ENCODE data around the gene LUC7L3. TPM values are rescaled to one million over a fixed set of nuclear protein-coding genes. Genes with fewer than 3 reads are reported as not detected.

Gene LUC7L3
- total RNA-seq, 1 donor from 2014 or later: 32.0 TPM

DNA sequence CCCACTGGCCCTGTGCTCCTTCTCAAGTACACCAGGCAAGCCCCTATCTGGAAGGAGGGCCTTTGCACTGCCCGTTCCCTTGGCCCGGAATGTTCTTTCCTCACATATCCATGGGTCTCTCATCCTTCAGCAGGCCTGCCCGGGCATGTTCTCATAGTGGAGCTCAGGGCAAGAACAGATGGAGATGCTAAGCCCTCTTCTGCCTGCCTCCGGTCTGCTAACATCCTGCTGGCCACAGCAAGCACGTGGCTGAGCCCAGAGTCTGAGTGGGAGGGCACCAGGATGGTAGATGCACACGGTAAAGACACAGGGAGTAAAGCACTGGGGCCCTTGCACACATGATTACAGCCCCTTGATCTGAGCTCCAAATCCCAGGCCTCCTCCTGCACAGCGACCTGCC is 67.7 kb downstream of the LUC7L3 start:
- no peaks in the 10 kb centered on the region for H3K9me3 ChIP-seq
- no peaks in the 10 kb centered on the region for H3K36me3 ChIP-seq
- no peak overlapping the region for H3K27ac ChIP-seq
- no peaks in the 10 kb centered on the region for H3K27me3 ChIP-seq
- H3K4me1 ChIP-seq: peaks cover 0 to 4% of the 10 kb centered on the region in 2 donors
- DNase-seq (ENCODE audit: low spot score in 2 of 2): no peak
- H3K4me3 ChIP-seq: no peak overlapping the region
- intact Hi-C loops (cut with DNase I): loop anchor here (10.0 kb wide), 1 partner anchor 368 kb away; the partner anchor contains the start of gene NME1
- TF ChIP-seq, protein P1, sequence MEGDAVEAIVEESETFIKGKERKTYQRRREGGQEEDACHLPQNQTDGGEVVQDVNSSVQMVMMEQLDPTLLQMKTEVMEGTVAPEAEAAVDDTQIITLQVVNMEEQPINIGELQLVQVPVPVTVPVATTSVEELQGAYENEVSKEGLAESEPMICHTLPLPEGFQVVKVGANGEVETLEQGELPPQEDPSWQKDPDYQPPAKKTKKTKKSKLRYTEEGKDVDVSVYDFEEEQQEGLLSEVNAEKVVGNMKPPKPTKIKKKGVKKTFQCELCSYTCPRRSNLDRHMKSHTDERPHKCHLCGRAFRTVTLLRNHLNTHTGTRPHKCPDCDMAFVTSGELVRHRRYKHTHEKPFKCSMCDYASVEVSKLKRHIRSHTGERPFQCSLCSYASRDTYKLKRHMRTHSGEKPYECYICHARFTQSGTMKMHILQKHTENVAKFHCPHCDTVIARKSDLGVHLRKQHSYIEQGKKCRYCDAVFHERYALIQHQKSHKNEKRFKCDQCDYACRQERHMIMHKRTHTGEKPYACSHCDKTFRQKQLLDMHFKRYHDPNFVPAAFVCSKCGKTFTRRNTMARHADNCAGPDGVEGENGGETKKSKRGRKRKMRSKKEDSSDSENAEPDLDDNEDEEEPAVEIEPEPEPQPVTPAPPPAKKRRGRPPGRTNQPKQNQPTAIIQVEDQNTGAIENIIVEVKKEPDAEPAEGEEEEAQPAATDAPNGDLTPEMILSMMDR (IDR thresholded peaks at IDR 0.05): no peak

DNA sequence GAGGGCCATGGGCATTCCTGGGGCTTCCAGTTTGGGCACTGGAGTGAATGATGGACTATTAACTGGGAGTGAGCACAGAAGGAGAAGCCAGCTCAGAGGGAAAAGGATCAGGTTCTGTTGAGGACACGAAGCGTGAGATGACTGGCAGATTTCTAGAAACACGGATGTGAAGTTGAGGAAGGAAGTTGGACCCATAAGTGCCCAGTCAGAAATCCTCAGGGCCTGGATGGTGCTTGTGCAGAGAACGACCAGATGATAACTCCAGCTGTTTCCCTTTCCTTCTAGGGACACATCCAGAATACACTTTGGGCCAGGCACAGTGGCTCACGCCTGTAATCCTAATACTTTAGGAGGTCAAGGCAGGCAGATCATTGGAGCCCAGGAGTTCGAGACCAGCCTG is 71.2 kb downstream of the LUC7L3 start:
- Histone ChIP-seq H3K4me1 (peaks cover 0 to 4% of the 10 kb centered on the region in 2 donors), H3K4me3 (no peak overlapping the region), H3K36me3 (no peaks in the 10 kb centered on the region), H3K27ac (no peak overlapping the region), H3K9me3 (no peaks in the 10 kb centered on the region), H3K27me3 (no peaks in the 10 kb centered on the region)
- TF ChIP-seq, protein P1 (IDR thresholded peaks at IDR 0.05): no peak
- DNase-seq (ENCODE audit: low spot score in 2 of 2): no peak
- intact Hi-C loops (cut with DNase I): no loop called here

DNA sequence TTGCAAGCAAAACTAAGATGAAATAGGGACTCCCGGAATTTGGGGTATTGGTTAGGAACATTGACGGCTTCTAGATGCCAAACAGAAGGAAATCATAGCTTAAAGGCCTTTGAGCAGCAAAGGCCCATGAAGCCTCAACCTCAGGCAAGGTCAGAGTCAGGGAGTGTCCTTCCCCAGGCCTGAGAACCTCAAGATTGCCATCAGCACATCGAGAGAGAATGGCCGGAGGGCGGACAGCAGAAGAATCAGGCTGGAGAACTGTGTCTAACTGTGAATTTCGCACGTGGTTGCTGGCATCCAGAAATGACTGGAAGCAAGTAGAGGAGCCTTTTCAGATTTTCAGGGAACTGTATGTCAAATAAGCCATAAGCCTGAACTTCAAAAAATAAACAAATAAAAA is 72.7 kb downstream of the LUC7L3 start:
- H3K4me3 ChIP-seq: no peak overlapping the region
- TF ChIP-seq, protein P1 (IDR thresholded peaks at IDR 0.05): no peak
- no peaks in the 10 kb centered on the region for H3K4me1 ChIP-seq
- intact Hi-C loops (cut with DNase I): no loop called here
- no peak for DNase-seq (ENCODE audit: low spot score in 2 of 2)
- no peak overlapping the region for H3K27ac ChIP-seq
- no peaks in the 10 kb centered on the region for H3K9me3 ChIP-seq
- no peaks in the 10 kb centered on the region for H3K36me3 ChIP-seq
- no peaks in the 10 kb centered on the region for H3K27me3 ChIP-seq

DNA sequence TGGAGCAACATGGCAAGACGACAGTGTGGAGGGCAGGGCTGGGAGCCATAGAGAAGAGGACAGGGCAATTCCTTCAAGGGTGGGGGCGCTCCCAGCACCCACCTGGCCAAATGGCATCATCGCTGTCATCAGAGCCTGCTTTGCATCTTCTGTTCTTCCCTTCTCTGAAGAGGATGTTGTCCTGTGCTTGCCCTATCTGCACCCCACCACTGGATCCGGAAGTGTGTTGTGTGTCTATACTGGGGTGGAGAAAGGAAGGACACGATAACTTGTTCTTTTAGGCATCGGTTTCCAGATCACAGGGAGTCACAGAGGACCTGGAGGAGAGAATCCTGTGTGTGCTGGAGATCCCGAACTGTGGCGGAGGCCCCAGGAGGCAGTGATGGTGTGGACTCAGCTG is 73.6 kb downstream of the LUC7L3 start:
- TF ChIP-seq, protein P1 (IDR thresholded peaks at IDR 0.05): no peak
- Histone ChIP-seq H3K36me3 (no peaks in the 10 kb centered on the region), H3K4me1 (no peaks in the 10 kb centered on the region), H3K9me3 (no peaks in the 10 kb centered on the region), H3K27ac (no peak overlapping the region), H3K27me3 (no peaks in the 10 kb centered on the region), H3K4me3 (no peak overlapping the region)
- intact Hi-C loops (cut with DNase I): no loop called here
- no peak for DNase-seq (ENCODE audit: low spot score in 2 of 2)

DNA sequence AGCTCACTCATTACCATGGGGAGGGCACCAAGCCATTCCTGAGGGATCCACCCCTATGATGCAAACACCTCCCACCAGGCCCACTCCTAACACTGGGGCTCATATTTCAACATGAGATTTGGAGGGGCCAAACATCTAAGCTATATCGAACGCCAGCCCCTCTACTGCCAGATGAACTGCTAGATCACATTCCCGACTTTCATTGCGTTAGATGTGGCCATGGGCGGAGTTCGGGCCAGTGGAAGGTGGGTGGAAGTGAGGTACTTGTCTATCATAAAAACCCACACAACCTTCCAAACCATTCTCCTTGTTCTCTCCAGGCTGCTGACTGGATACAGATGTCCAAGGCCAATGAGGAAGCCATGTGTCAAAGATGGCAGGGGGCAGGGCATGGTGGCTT is 75.0 kb downstream of the LUC7L3 start:
- intact Hi-C loops (cut with DNase I): no loop called here
- no peaks in the 10 kb centered on the region for H3K4me1 ChIP-seq
- no peaks in the 10 kb centered on the region for H3K27me3 ChIP-seq
- H3K9me3 ChIP-seq: no peaks in the 10 kb centered on the region
- DNase-seq (ENCODE audit: low spot score in 2 of 2): no peak
- no peak overlapping the region for H3K27ac ChIP-seq
- no peak overlapping the region for H3K4me3 ChIP-seq
- no peaks in the 10 kb centered on the region for H3K36me3 ChIP-seq
- TF ChIP-seq, protein P1 (IDR thresholded peaks at IDR 0.05): no peak
